ENCODE data around the gene SMAD7. TPM values are rescaled to one million over a fixed set of nuclear protein-coding genes. Genes with fewer than 3 reads are reported as not detected.

Gene SMAD7
- total RNA-seq, 1 experiment from 2014 or later, result 12.3 TPM

DNA sequence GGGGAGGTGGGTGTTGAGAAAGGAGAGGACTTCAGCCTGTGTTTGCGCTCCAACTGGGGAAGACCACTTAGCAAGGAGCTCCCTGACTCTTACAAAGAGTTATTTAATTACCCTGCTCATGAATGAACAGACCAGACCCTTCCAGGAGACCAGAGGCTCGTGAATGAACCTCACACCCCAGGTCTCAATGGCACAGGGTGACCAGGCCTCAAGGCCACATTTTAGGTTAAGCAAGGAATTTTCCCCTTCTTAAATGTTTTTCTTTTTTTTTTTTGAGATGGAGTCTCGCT is 25.3 kb downstream of the SMAD7 start:
- Mint-ChIP-seq H3K27ac (ENCODE audit: low read depth, unreplicated experiment) (no peak overlapping the region), H3K27me3 (ENCODE audit: insufficient read depth, unreplicated experiment) (no peaks in the 10 kb centered on the region), H3K9me3 (ENCODE audit: unreplicated experiment) (no peaks in the 10 kb centered on the region), H3K36me3 (ENCODE audit: insufficient read depth, unreplicated experiment) (peaks cover 18% of the 10 kb centered on the region), H3K4me3 (ENCODE audit: unreplicated experiment) (no peak overlapping the region), H3K4me1 (ENCODE audit: insufficient read depth, unreplicated experiment) (peaks cover 48% of the 10 kb centered on the region)
- CTCF ChIA-PET, result interaction anchor here (0.8 kb wide), 1 partner anchor 254 kb away, joined by 3 read pairs; no protein-coding TSS in a partner anchor
- intact Hi-C loops (cut with micrococcal nuclease), result no loop called here
- no peak for DNase-seq (ENCODE audit: unreplicated experiment)
- POLR2A ChIA-PET, result no interaction called here
- TF ChIP-seq, protein P1, sequence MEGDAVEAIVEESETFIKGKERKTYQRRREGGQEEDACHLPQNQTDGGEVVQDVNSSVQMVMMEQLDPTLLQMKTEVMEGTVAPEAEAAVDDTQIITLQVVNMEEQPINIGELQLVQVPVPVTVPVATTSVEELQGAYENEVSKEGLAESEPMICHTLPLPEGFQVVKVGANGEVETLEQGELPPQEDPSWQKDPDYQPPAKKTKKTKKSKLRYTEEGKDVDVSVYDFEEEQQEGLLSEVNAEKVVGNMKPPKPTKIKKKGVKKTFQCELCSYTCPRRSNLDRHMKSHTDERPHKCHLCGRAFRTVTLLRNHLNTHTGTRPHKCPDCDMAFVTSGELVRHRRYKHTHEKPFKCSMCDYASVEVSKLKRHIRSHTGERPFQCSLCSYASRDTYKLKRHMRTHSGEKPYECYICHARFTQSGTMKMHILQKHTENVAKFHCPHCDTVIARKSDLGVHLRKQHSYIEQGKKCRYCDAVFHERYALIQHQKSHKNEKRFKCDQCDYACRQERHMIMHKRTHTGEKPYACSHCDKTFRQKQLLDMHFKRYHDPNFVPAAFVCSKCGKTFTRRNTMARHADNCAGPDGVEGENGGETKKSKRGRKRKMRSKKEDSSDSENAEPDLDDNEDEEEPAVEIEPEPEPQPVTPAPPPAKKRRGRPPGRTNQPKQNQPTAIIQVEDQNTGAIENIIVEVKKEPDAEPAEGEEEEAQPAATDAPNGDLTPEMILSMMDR (IDR thresholded peaks at IDR 0.05; ENCODE audit: unreplicated experiment), result no peak
- BruUV-seq (replicated peaks), result no TSS peak

DNA sequence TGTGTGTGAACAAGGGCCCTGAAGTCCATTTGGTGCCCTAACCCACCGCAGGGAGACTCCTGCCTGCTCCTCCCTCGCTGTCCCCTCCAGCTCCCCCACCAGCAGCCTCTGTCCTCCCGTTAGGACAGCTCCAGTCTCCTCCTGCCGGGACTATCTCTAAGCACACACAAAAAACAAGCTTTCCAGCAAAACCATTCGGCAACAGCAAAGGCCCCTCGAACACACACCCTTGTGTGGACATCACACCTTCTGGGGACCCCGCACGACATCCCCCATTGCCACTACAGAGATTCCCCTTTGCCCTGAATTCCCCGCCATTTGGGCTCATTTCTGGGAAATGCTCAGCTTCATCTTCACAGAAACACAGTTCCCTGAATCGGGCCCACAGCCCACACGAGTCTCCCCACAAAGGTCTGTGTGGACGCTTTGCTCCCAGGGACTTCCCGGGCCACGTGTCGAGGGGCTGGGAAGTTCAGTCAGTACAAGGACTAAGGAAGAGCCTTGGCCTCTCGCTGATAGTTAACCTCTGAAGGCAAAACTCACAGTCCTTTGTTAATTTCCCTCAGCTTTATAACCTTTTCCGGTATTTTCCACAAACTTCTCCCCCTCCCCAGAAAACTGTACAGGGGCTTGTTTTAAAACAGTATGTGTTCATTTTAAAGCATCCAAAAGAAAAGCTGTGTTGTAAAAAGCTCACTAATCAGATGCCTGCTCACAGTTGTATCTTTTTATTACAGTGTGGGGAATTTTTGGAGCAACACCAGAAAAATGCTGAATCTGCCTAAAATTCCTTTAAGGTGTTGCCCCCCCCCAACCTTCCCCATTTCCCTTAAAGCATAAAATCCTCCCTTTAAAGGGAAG is 25.9 kb downstream of the SMAD7 start:
- intact Hi-C loops (cut with micrococcal nuclease), result no loop called here
- POLR2A ChIA-PET, result interaction anchor here (1.1 kb wide), 1 partner anchor 117 kb away, joined by 4 read pairs; no protein-coding TSS in a partner anchor
- Mint-ChIP-seq H3K27me3 (ENCODE audit: insufficient read depth, unreplicated experiment) (no peaks in the 10 kb centered on the region), H3K9me3 (ENCODE audit: unreplicated experiment) (no peaks in the 10 kb centered on the region), H3K27ac (ENCODE audit: low read depth, unreplicated experiment) (peak overlapping the region; percentile 73), H3K4me3 (ENCODE audit: unreplicated experiment) (no peak overlapping the region), H3K36me3 (ENCODE audit: insufficient read depth, unreplicated experiment) (peaks cover 19% of the 10 kb centered on the region), H3K4me1 (ENCODE audit: insufficient read depth, unreplicated experiment) (peaks cover 42% of the 10 kb centered on the region)
- TF ChIP-seq, protein P1 (IDR thresholded peaks at IDR 0.05; ENCODE audit: unreplicated experiment), result no peak
- no TSS peak for BruUV-seq (replicated peaks)
- DNase-seq (ENCODE audit: unreplicated experiment), result no peak
- CTCF ChIA-PET, result interaction anchor here (0.7 to 0.8 kb wide), 2 partner anchors 254 to 985 kb away, joined by 3 read pairs; no protein-coding TSS in a partner anchor

DNA sequence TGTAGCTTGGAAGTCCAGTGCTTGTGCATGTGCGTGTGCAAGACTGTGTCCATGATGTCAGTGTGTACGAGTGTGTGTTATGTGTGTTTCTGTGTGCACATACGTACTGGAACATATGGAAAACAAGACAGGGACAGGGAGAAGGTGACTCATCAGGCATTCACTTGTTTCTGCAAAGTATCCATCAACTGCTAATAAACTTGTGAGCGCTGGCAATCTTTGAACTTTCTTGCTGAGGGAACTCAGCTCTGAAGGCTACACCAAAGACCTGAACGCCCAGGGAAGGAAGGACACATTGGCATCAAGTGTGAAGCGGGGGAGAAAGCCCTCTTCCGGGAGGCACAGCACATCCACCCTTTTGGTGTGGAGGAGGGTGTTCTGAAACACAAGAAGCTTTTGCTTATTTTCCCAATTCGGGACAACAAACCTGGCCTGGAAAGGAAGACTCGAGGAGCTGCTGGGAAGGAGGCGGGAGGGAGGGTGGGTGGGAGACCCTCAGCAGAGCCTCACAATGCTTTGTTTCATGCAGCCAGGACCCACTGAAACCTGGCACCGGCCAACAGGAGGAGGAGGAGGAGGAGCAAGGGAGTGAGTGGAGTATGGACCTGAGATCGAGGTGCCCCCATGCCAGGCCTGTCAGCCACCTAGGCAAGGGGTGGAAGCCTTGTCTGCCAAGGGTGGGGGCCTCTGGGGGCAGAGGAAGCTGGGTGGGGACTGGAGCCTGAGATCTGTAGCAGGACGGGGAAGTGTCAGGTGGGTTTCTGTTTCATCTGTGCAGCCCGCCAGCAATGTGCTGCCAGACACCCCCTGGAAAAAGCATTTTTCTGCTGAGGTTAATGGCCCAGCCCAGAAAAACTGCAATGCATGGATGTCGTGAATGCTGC is 26.8 kb downstream of the SMAD7 start:
- no peaks in the 10 kb centered on the region for H3K9me3 Mint-ChIP-seq (ENCODE audit: unreplicated experiment)
- H3K4me3 Mint-ChIP-seq (ENCODE audit: unreplicated experiment), result peak overlapping the region; percentile 56
- BruUV-seq (replicated peaks), result no TSS peak
- CTCF ChIA-PET, result interaction anchor here (0.6 to 0.7 kb wide), 2 partner anchors 128 to 984 kb away, joined by 3 to 4 read pairs; no protein-coding TSS in a partner anchor
- intact Hi-C loops (cut with micrococcal nuclease), result no loop called here
- no peak for DNase-seq (ENCODE audit: unreplicated experiment)
- TF ChIP-seq, protein P1 (IDR thresholded peaks at IDR 0.05; ENCODE audit: unreplicated experiment), result no peak
- H3K27me3 Mint-ChIP-seq (ENCODE audit: insufficient read depth, unreplicated experiment), result no peaks in the 10 kb centered on the region
- POLR2A ChIA-PET, result interaction anchor here (0.6 to 1.1 kb wide), 2 partner anchors 118 to 175 kb away, joined by 3 to 4 read pairs; no protein-coding TSS in a partner anchor
- H3K36me3 Mint-ChIP-seq (ENCODE audit: insufficient read depth, unreplicated experiment), result peaks cover 19% of the 10 kb centered on the region
- peaks cover 33% of the 10 kb centered on the region for H3K4me1 Mint-ChIP-seq (ENCODE audit: insufficient read depth, unreplicated experiment)
- H3K27ac Mint-ChIP-seq (ENCODE audit: low read depth, unreplicated experiment), result peak overlapping the region; percentile 93
